Upper lobe of right lung (tissue), 1 donor: Measurements from ENCODE around the gene GAA. TPM values are rescaled to one million over a fixed set of nuclear protein-coding genes. Genes with fewer than 3 reads are reported as not detected.

ENCODE experiments used
- ATAC-seq: fragments of 200-7000 bp; cut with Tn5 transposase; one replicate; pipeline ENCODE4 v1.9.1; 2020; ENCODE audit warnings: mild to moderate bottlenecking, moderate library complexity
- DNase-seq: peaks from one replicate; pipeline ENCODE4 v3.0.0-alpha.2; 2020
- H3K27ac ChIP-seq: fragments of 200-600 bp; one replicate; pipeline ENCODE4 v1.8.0; 2022
- H3K27me3 ChIP-seq: fragments of 200-600 bp; one replicate; pipeline ENCODE4 v1.8.0; 2022; ENCODE audit warnings: mild to moderate bottlenecking
- H3K36me3 ChIP-seq: fragments of 200-600 bp; one replicate; pipeline ENCODE4 v1.8.0; 2022
- H3K4me1 ChIP-seq: fragments of 200-600 bp; one replicate; pipeline ENCODE4 v1.8.0; 2022
- H3K4me3 ChIP-seq: fragments of 200-600 bp; one replicate; pipeline ENCODE4 v1.8.0; 2022; ENCODE audit warnings: mild to moderate bottlenecking
- H3K9me3 ChIP-seq: fragments of 200-600 bp; one replicate; pipeline ENCODE4 v1.8.0; 2022
- CTCF ChIP-seq: fragments of 200-600 bp; IDR thresholded peaks from one replicate; pipeline ENCODE4 v1.8.0; 2022; ENCODE audit warnings: antibody characterized with exemption
- intact Hi-C: fragments of 100-400 bp; cut with DNase I; formaldehyde crosslinking; loops from one replicate; pipeline ENCODE4 v1.11.0; 2022
- total RNA-seq: library from RNA; stranded (reverse); fragmentation: NEBNext Ultra II Directional; extraction: Animal tissue kit (Norgen Biotek cat#: 25700); gene quantifications from one replicate; pipeline ENCODE4 v1.2.1, GENCODE V29; 2021
- donor health status: DM: no; HTN: yes; CAD: no; lungs with severe emphysema.

The GAA gene
- total RNA-seq, 1 donor from 2014 or later: 99.1 TPM

DNA sequence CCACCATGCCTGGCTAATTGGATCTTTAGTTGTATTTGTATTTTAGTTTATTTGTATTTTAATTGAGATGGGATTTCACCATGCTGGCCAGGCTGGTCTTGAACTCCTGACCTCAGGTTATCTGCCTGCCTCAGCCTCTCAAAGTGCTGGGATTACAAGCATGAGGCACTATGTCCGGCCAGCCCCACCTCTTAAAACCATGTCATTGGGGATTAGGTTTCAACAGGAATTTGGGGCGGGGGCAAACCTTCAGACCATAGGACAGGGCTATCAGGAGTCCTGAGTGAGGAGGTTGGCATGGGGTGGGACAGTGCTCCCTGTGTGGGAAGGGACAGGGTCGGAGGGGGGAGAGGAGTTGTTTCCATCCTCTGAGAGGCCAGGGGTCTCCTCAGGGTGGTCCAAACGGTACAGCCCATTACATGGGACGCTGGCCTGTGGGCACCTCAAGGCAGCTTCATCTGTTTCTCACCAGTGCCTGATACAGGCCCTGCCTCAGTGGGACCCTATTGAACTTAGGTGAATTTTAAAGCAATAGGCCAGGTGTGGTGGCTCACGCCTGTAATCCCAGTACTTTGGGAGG, 21.6 kb downstream of the GAA start:
- H3K27ac ChIP-seq: no peak overlapping the region
- H3K27me3 ChIP-seq: no peaks in the 10 kb centered on the region
- ATAC-seq (no peak), DNase-seq (no peak)
- H3K9me3 ChIP-seq: no peaks in the 10 kb centered on the region
- H3K4me3 ChIP-seq: no peak overlapping the region
- no peaks in the 10 kb centered on the region for H3K36me3 ChIP-seq
- TF ChIP-seq CTCF: no peak
- intact Hi-C loops: no loop called here
- H3K4me1 ChIP-seq: no peaks in the 10 kb centered on the region

GRCh38 chr17:80123791-80124190, 22.4 kb downstream of the GAA start:
- TF ChIP-seq CTCF: no peak
- Histone ChIP-seq H3K9me3 (no peaks in the 10 kb centered on the region), H3K27me3 (no peaks in the 10 kb centered on the region), H3K27ac (no peak overlapping the region), H3K4me1 (no peaks in the 10 kb centered on the region), H3K4me3 (no peak overlapping the region), H3K36me3 (no peaks in the 10 kb centered on the region)
- intact Hi-C loops: no loop called here
- DNase-seq (no peak), ATAC-seq (no peak)

DNA sequence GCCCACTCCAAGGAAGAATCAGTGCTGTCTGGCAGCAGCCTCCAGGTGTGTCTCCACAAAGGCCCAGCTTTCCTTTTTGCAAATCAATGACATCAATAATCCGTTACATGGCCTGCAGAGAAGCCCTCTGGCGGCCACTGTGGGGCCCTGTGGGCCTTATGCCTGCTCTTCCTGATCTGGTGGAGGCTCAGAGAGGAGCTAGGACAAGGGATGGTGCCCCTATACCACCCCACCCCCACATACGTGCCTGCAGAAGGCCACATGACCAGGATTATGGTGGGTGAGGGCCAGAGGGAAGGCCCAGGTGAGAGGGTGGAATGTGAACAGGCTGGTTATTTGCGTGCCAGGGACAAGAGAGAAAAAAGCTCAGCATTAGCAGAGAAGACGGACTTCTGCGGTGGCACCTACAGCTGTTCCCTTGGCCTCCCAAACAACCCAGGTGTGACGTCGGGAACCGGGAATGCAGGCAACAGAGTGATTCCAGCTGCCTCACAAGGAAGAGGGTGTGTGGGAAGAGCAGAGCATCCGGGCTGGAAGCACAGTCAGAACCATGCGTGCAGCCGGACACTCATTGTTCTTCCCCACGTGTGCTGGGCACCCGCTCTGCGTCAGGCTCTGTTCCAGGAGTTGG, 23.1 kb downstream of the GAA start:
- Histone ChIP-seq H3K36me3 (no peaks in the 10 kb centered on the region), H3K9me3 (no peaks in the 10 kb centered on the region), H3K4me3 (no peak overlapping the region), H3K4me1 (no peaks in the 10 kb centered on the region), H3K27ac (no peak overlapping the region), H3K27me3 (no peaks in the 10 kb centered on the region)
- peak; percentile 67 for ATAC-seq
- intact Hi-C loops: no loop called here
- DNase-seq: no peak
- TF ChIP-seq CTCF: peak; percentile 11

DNA sequence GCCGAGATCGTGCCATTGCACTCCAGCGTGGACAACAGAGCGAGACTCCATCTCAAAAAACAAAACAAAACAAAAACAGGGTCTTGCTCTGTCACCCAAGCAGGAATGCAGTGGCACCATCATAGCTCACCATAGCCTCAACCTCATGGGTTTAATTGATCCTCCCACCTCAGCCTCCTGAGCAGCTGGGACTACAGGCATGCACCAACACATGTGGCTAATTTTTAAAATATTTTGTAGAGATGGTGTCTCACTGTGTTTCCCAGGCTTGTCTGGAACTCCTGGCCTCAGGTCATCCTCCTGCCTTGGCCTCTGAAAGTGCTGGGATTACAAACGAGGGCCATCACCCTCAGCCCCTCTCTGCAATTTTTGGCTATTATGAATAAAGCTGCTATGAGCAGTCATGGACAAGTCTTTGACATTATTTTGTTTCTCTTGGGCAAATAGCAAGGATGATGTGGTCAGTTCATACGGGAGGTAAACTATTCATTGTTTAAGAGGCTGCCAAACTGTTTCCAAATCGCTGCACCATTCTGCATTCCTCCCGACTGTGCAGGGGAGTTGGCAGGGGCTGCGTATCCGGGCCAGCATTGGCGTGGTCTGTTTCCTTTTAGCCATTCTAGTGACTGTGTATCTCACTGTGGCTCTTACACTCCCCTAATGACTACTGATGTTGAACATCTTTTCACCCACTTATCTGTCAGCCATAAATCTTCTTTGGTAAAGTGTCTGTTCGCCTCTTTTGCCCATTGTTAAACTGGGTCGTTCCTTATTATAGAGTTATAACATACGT, 24.5 kb downstream of the GAA start:
- no peaks in the 10 kb centered on the region for H3K9me3 ChIP-seq
- TF ChIP-seq CTCF: no peak
- DNase-seq (no peak), ATAC-seq (no peak)
- H3K27me3 ChIP-seq: no peaks in the 10 kb centered on the region
- H3K4me3 ChIP-seq: no peak overlapping the region
- H3K4me1 ChIP-seq: no peaks in the 10 kb centered on the region
- H3K27ac ChIP-seq: no peak overlapping the region
- H3K36me3 ChIP-seq: no peaks in the 10 kb centered on the region
- intact Hi-C loops: no loop called here

GRCh38 chr17:80126449-80126715, 25.0 kb downstream of the GAA start:
- Histone ChIP-seq H3K4me1 (no peaks in the 10 kb centered on the region), H3K36me3 (no peaks in the 10 kb centered on the region), H3K27me3 (no peaks in the 10 kb centered on the region), H3K9me3 (no peaks in the 10 kb centered on the region), H3K27ac (no peak overlapping the region), H3K4me3 (no peak overlapping the region)
- DNase-seq (no peak), ATAC-seq (no peak)
- no peak for TF ChIP-seq CTCF
- intact Hi-C loops: no loop called here
